Lung (tissue), 12 donors: ENCODE measurements around the gene TRIM46. TPM values are rescaled to one million over a fixed set of nuclear protein-coding genes. Genes with fewer than 3 reads are reported as not detected.
"Not testable (repeated sequence)": the region's sequence is repeated elsewhere in the genome, so short reads cannot be mapped to it uniquely, and the experiment has no call there.

Experiments used
- ATAC-seq: fragments of 200-7000 bp; cut with Tn5 transposase; one replicate; pipeline ENCODE4 v1.9.1; 2020; ENCODE audit warnings: moderate number of reproducible peaks; ENCODE audit not compliant: insufficient read depth, low FRiP score
- DNase-seq, 3 donors: peaks; one replicate each; pipeline ENCODE4 v3.0.0-alpha.2; 2013 to 2017
- H3K27ac ChIP-seq, 2 donors: one replicate each; pipeline ENCODE4 v1.5.1; 2013; ENCODE audit warnings: mild to moderate bottlenecking in 2 of 2, moderate library complexity in 2 of 2, control low read depth in 1 of 2, inconsistent platforms in 1 of 2, low read depth in 1 of 2, low read length in 1 of 2
- H3K27me3 ChIP-seq, 3 donors: one replicate each; pipeline ENCODE4 v1.5.1; 2013; ENCODE audit warnings: low read length in 2 of 3; ENCODE audit not compliant: control insufficient read depth in 3 of 3, insufficient read depth in 3 of 3
- H3K36me3 ChIP-seq, 4 donors: one replicate each; pipeline ENCODE4 v1.5.1; 2013; ENCODE audit warnings: low read length in 4 of 4, mild to moderate bottlenecking in 1 of 4, moderate library complexity in 1 of 4; ENCODE audit not compliant: control insufficient read depth in 4 of 4, insufficient read depth in 4 of 4
- H3K4me1 ChIP-seq, 5 donors: one replicate each; pipeline ENCODE4 v1.5.1; 2013; ENCODE audit warnings: low read length in 5 of 5, mild to moderate bottlenecking in 2 of 5, moderate library complexity in 1 of 5; ENCODE audit not compliant: control insufficient read depth in 5 of 5, insufficient read depth in 5 of 5
- H3K4me3 ChIP-seq: one replicate; pipeline ENCODE4 v1.5.1; 2013; ENCODE audit warnings: mild to moderate bottlenecking, control low read depth, moderate library complexity
- H3K9ac ChIP-seq, 2 donors: one replicate each; pipeline ENCODE4 v1.5.1; 2013; ENCODE audit warnings: low read length in 2 of 2, control low read depth in 1 of 2; ENCODE audit not compliant: insufficient read depth in 1 of 2
- H3K9me3 ChIP-seq, 4 donors: one replicate each; pipeline ENCODE4 v1.5.1; 2013; ENCODE audit warnings: low read length in 3 of 4, mild to moderate bottlenecking in 1 of 4, moderate library complexity in 1 of 4; ENCODE audit not compliant: control insufficient read depth in 4 of 4, insufficient read depth in 3 of 4
- whole genome bisulfite sequencing, 2 donors: extraction: QIAGEN DNeasy Blood & Tissue Kit; methylation state at CpG; one replicate each; pipeline ENCODE4 v1.1.7; 2013; 5-methylcytosine and 5-hydroxymethylcytosine counted together
- polyA plus RNA-seq, 2 donors: library from polyadenylated mRNA; stranded (reverse); fragments of 200-250 nt; gene quantifications; one replicate each; pipeline ENCODE4 v1.2.1, GENCODE V29; 2013
- total RNA-seq, 2 donors: library from RNA; depleted of rRNA in 1 of 2; stranded (reverse); fragments of >200 nt in 1 of 2; gene quantifications; one replicate each; pipeline ENCODE4 v1.2.1, GENCODE V29; 2014 to 2021
- TF ChIP-seq, protein P1 (sequence below): IDR thresholded peaks from 2 replicates; pipeline ENCODE4 v1.5.1; 2012; ENCODE audit warnings: mild to moderate bottlenecking; ENCODE audit errors: control extremely low read depth, extremely low read depth
- donor health status: control.
- donor health status: control.
- donor health status: Bipolar disorder and iron deficiency.
- donor health status: healthy.
- donor health status: DM: yes; HTN: yes; CAD: no.

Gene TRIM46
- total and polyA plus RNA-seq, 4 donors = 0.26 to 0.71 (median 0.46) TPM

DNA sequence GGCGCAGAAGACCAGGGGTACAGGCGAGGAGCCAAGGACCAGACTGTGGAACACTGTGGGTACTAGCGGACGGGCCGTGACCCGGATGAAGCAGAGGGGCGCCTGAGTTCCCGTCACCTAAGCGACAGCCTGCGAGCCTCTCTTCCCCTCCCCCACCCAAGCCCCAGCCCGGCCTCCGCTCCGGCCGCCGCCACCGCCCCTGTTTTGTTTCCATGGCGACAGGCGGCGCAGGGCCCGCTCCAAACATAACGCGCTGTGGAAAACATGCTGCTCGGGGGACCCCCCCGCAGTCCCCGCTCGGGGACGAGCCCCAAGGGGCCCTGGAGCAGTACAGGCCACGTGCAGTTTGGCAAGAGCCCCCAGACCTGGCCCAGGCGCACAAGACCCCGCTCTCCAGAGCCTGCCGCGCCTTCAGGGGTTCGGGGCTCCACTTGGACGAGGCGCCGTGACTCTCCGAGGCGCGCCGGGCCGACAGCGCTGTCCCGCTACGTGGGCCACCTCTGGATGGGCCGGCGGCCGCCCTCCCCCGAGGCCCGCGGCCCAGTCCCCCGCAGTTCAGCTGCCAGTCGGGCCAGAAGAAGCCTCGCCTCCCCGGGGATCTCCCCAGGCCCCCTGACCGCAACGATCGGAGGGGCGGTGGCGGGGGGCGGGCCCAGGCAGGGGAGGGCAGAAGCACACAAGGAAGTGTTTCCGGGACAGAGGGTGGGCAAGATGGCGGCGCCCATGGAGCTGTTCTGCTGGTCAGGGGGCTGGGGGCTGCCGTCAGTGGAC lies 35.1 kb downstream of the TRIM46 start, which contains the start of gene MTX1:
Gene MTX1 (plus strand): TSS at position 155 of the 771 bp plus-strand sequence. CDS start 110 bp downstream, at position 265.
- Histone ChIP-seq H3K27ac (peak within 1 kb of the TSS; percentile 90 to 99), H3K4me3 (peak within 1 kb of the TSS; percentile 97), H3K27me3 (no peaks in the 10 kb centered on the region), H3K9ac (peak within 1 kb of the TSS; percentile 84 to 97), H3K9me3 (no peaks in the 10 kb centered on the region), H3K36me3 (peaks cover 0 to 9% (median 4%) of the 10 kb centered on the region in 4 donors), H3K4me1 (peaks cover 0 to 28% (median 7%) of the 10 kb centered on the region in 5 donors)
- TF ChIP-seq, protein P1, sequence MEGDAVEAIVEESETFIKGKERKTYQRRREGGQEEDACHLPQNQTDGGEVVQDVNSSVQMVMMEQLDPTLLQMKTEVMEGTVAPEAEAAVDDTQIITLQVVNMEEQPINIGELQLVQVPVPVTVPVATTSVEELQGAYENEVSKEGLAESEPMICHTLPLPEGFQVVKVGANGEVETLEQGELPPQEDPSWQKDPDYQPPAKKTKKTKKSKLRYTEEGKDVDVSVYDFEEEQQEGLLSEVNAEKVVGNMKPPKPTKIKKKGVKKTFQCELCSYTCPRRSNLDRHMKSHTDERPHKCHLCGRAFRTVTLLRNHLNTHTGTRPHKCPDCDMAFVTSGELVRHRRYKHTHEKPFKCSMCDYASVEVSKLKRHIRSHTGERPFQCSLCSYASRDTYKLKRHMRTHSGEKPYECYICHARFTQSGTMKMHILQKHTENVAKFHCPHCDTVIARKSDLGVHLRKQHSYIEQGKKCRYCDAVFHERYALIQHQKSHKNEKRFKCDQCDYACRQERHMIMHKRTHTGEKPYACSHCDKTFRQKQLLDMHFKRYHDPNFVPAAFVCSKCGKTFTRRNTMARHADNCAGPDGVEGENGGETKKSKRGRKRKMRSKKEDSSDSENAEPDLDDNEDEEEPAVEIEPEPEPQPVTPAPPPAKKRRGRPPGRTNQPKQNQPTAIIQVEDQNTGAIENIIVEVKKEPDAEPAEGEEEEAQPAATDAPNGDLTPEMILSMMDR = no peak
- 0% methylated on average over 52 to 64 of the region's 64 CpGs for WGBS, 2 donors
- DNase-seq (peak; percentile 93 to 96 (median 96)), ATAC-seq (peak; percentile 85)

DNA sequence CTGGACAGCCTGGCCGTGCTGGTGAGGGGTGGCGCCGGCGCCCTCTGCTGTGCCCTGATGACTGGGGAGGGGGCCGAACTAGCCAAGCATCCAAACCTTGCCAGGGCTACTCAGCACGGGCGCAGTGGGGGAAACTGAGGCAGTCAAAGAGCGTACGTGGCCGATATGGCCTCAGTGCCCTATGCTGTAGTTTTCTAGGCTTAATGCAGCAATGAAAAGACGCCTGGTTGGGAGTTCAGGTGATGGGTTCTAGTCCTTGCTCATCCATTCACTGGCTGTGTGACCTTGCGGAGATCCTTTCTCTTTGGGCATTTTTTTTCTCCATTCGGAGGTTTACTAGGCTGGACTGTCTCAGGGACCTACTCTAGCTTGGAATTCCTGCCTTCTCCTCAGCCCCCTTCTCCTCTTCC lies 35.7 kb downstream of the TRIM46 start:
- ATAC-seq = no peak
- DNase-seq = no peak
- peak overlapping the region; percentile 97 for H3K4me3 ChIP-seq
- H3K27me3 ChIP-seq = no peaks in the 10 kb centered on the region
- TF ChIP-seq, protein P1 = no peak
- peaks cover 0 to 9% (median 4%) of the 10 kb centered on the region in 4 donors for H3K36me3 ChIP-seq
- H3K9ac ChIP-seq = peak overlapping the region; percentile 83 to 97
- no peaks in the 10 kb centered on the region for H3K9me3 ChIP-seq
- WGBS, 2 donors = 4 to 5% methylated on average over 13 of the region's 13 CpGs
- H3K27ac ChIP-seq = peak overlapping the region; percentile 90 to 99
- H3K4me1 ChIP-seq = peaks cover 0 to 28% (median 7%) of the 10 kb centered on the region in 5 donors

DNA sequence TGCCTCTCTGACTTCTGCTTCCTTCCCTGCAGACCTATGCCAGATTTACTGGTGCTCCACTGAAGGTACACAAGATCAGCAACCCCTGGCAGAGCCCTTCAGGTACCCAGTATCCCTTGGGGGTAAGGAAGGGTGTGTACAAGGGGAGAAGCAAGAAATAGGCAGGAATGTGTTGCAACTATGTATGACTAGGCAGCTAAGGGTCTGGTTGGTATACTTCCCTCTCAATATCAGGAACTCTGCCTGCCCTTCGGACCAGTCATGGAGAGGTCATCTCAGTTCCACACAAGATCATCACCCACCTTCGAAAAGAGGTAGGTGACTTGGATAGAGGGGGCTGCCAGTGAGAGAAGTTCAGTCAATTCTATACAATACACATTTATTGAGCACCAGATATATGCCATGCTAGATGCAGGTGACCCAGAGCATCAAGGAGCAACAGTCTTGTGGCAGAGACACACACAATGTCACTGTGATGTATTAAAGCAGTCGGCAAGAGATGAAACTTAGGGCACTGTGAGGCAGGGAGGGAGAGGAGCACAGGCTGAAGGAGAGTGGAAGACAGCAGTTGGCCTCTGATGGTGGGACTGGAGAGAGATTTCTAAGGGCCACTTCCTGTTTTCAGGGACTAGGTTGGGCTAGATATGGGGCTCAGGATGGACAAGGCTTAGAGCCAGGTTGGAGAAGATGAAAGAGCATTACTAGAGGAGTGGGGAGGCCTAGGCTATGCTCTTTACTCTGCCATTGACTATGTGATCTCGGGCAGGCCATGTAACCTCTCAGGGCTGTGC lies 36.9 kb downstream of the TRIM46 start:
- Histone ChIP-seq H3K27me3 (no peaks in the 10 kb centered on the region), H3K4me1 (peaks cover 0 to 28% (median 7%) of the 10 kb centered on the region in 5 donors), H3K4me3 (no peak overlapping the region), H3K36me3 (peaks cover 0 to 9% (median 4%) of the 10 kb centered on the region in 4 donors), H3K9ac (no peak overlapping the region), H3K9me3 (no peaks in the 10 kb centered on the region), H3K27ac (no peak overlapping the region)
- WGBS, 2 donors = 61 to 74% methylated on average over 4 of the region's 4 CpGs
- ATAC-seq (no peak), DNase-seq (no peak)
- TF ChIP-seq, protein P1 = no peak

DNA sequence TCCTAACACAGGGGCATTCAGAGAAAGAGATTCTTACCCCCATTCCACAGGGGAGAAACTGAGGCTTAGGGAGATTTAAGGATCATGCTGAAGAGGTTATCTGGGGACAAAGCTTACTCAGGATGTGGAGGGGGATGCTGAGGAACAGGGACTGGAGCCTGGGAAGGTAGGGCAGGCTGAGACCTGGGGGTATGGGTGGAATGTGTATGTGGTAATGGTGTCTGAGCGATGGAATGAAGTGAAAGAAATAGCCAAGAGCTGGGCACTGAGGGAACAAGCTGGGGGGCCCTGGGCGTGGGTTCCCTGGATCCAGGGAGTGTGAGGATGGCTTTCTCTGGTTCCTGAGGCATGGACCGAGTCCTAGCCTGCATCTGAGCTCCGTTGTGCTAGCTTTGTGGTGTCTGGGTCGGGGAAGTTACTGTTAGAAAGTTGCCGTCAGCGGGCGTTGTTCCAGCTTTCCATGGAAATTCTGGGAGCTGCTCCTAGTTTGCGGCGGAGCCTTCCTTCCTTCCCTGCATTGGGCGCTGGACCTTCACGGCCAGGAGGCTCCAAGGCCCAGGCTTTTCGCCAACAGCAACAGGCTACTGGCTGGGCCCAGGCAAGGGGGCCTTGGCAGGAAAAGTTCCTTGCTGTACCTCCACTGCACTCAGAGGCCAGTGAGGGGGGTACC lies 37.9 kb downstream of the TRIM46 start:
- not testable (repeated sequence) for H3K27me3 ChIP-seq, DNase-seq, H3K9me3 ChIP-seq, ATAC-seq, H3K4me3 ChIP-seq, H3K27ac ChIP-seq, H3K36me3 ChIP-seq, H3K9ac ChIP-seq
- H3K4me1 ChIP-seq = peaks cover 0 to 27% (median 7%) of the 10 kb centered on the region in 5 donors
- 76 to 84% methylated on average over 12 to 13 of the region's 13 CpGs for WGBS, 2 donors

DNA sequence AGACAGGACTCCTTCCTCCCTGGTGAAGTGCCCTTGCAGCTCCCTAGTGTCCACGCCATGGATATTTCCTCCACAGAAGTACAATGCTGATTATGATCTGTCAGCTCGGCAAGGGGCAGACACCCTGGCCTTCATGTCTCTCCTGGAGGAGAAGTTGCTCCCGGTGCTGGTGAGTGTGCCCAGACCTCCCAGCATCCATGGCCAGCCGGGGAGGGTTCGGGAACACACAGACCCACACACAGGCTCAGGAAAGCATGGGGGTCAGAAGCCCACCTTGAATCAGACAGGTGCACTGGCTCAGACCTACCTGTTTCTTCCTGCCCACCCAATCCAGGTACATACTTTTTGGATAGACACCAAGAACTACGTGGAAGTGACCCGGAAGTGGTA lies 38.4 kb downstream of the TRIM46 start:
- H3K4me1 ChIP-seq = peaks cover 0 to 22% (median 7%) of the 10 kb centered on the region in 5 donors
- ATAC-seq, H3K9me3 ChIP-seq, H3K4me3 ChIP-seq, H3K9ac ChIP-seq, DNase-seq, H3K27me3 ChIP-seq, H3K27ac ChIP-seq, H3K36me3 ChIP-seq: not testable (repeated sequence)
- 87 to 92% methylated on average over 7 of the region's 7 CpGs for WGBS, 2 donors
